UCSD-AML1 (cell line): ENCODE measurements around the gene GALNT9.
A peak's percentile ranks its signal among the peaks of the same experiment; 100 is the strongest.

ENCODE experiments used
- DNase-seq: peaks from one replicate; lab custom pipeline; 2025; ENCODE audit not compliant: unreplicated experiment; lab: John Stamatoyannopoulos, UW

Gene GALNT9

DNA sequence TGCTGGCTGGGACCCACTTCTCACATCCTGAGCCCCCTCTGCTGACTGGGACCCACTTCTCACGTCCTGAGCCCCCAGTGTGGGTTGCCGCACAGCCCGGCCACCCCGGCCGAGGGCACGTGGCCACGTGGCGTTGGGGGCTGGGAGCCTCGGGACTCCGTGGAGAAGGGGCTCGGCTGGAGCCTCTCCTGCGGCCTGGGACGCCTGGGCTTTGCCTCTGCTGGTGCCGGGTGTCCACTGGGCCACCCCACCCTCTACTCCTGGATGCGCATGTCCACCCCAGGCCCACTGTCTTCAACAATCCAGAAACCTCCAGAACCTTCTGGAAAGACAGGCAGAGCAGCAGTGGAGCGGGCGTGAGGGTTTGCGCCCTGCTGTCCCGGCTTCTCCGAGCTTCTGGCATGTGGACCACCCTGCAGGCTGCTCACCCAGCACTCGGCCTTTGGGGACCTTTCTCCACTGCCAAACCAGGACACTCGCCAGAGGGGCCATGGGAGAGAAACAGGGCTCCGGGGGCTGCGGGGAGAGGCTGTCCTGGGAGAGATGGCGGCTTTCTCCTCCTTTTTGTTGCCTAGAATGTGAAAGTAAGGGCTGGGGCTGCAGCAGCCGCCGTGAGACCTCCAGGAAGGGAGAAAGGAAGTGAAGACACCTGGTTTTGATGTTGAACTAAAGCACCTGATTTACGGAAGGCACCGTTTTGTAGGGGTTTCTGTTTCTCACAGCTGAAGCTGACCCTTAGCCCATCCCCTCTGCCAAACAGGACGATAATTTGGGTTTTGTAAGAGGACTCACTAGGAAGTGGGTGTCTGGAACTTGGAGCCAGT lies 155.2 kb downstream of the GALNT9 start:
- DNase-seq, result no peak

DNA sequence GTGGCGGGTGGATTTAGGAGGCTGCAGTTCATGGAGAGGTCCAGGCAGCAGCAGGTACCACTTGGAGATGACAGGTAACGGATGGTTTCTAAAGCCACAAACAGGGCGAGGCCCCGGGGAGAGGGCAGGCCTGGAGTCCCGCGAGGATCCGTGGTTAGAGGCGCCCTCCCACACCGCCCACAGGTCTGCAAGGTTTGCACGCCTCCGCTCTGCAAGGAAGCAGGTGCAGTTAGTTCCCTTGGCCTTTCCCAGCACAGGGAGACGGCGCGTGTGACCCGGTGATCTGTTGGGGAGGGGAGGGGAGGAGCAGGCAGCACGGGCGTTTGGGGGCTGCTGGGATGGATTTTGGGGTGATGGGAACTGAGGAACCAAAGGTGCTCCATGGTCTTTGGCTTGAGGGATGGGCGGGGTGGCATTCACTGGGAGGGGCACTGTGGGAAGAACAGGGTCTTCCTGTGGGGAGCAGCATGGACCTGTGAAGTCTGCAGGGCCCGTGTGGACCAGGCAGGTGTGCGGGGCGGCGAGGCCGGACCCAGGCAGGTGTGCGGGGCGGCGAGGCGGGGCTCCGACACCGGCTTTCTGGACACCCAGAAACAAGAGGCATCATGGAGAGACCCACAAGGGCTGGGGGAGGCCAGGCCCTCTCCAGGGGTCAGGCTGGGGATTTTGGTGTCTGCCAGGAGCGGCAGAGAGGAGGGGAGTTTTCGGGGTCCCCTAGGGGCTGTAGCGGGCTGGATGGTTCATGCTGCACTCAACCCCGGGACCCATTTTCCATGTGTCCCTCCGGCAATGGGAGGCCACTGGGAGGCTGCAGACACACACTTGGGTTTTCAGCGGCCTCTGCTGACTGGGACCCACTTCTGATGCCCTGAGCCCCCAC lies 156.0 kb downstream of the GALNT9 start:
- DNase-seq, result no peak

DNA sequence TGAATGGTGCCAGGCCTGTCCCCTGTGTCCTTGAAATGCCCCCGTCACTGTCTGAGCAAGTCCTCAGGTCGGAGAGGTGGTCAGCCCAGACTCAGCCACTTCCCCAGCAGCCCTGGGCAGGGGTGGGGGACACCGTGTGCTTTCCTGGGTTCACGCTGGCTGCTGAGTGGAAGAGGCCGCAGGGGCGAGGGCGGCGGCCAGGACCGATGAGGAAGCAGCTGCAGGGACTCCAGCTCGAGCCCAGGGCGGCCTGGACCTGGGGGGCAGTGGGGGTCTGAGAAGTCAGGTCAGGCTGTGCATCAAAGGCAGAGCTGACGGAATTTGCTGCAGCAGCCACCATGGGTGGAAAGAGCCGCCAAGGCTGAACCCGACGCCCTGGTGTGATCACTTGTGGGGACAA lies 156.8 kb downstream of the GALNT9 start:
- DNase-seq, result no peak

DNA sequence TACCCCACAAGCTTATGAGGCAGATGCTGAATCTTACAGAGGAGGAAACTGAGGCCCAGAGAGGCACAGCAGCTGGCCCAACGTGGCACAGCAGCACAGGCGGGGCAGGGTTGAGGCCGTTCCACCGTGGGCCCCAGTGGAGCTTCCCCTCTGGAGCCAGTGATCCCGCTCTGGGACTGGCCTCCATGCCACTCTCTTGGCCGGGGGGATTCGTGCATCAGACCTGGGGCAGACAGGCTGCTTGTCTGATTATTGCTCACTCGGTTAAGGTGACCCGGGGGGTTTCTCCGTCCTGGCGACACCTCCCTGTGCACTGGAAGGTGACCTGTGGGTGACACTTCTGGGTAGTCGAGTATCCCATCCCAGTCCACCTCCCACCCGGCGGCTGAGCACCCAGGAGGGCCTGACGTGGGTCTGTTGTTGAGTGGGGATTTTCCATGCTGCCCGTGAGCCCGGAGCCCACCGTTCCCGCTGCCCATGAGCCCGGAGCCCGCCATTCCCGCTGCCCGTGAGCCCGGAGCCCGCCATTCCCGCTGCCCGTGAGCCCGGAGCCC lies 157.3 kb downstream of the GALNT9 start:
- DNase-seq, result no peak

DNA sequence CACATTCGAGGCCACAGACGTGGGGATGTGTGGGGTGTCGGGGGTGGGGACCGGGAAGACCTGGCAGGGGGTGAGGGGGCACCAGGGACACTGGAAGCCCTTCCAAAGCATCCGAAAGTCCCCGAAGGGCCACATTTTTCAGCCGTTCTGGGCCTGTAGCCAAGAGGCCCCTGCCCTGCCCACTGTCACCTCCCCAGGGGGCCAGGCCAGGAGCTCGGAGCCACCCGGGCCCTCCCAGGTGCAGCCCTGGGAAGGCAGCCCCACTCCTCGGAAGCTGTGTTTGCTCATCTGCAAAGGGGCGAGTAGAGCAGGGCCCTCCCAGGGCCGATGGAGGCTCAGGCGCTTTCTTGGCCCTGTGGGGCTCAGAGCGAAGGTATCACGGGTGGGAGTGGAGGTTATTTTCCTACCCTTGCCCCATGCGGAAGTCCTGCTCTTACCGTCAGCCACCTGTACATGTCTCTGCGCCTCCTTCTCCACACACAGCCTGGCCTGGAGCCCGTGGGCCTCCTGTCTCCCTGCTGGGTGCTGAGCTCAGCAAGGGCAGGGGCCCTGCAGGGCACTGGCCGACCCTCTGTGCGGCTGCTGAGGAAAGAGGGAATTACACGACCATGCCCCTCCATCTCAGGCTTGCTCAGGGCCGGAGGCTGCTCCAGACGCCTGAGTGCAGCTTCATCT lies 158.0 kb downstream of the GALNT9 start:
- no peak for DNase-seq

DNA sequence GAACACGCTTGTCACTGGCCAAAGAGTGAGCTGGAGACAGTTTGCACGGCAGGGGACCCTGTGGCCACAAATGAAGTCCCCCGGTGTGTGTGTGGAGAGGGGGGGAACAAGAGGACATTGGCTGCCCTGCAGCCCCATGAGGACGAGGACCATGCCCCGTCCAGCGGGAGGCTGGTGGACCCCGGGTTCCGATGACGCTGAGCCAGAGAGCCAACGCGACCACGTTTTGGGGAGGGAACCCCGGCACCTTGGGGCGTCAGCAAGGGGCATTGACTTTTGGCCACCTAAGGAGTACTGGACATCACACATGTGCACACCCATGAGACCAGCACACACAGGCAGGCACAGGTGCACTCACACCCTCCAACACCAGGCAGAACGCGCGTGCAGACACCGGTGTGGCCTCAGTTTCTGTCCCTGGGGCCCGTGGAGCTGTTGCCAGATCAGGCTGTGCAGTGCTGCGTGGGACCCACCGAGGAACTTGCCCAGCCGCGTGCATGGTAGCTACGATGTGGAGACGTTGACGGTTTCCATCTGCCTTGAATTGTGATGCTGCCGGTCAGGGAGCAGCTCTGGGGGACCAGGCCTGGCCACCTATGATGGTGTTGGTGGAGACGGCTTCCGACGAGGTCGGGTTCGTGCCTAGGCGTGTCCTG lies 158.6 kb downstream of the GALNT9 start:
- DNase-seq, result no peak

DNA sequence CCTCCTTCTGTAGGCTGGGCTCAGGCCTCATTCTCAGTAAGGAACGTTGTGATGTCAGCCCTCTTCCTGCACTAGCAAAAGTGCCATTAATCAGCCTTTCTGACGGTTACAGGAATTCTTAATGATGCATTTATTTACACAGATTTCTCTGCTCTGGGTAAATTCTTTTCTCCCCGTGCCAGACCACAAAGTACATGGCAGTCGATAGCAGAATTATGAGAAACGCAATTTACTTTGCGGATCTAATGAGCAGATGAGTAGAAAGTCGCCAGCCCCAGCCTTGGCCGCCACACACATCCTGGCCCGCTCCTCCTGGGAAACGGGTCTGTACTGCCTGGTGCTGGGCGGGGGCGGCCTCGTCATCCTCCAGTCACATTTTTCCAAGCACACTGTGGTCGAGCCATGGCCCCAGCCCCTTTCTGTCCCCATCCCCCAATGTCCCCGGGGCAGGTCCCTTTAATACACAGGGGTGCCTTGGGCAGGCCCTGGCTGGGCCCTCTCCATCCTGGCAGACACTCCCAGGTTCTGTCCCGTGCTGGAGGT lies 159.2 kb downstream of the GALNT9 start:
- DNase-seq, result no peak

DNA sequence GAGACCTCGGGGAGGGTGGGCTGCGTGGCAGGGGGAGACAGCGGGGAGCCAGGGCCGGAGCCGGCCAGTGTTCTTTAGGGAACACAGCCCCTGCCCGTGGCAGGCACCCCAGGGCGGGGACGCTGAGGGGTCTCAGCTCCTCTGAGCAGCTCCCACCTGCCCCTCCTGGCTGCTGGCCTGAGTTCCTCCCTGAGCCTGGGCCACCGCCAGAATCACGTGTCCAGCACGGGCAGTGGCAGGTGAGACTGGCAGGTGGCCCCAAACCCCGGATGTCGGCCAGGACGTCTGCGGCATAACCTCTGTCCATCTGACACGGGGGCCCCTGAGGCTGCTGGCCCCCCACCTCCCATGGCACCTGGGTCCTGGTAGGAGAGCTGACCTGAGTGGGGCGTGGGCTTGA lies 160.0 kb downstream of the GALNT9 start:
- no peak for DNase-seq

DNA sequence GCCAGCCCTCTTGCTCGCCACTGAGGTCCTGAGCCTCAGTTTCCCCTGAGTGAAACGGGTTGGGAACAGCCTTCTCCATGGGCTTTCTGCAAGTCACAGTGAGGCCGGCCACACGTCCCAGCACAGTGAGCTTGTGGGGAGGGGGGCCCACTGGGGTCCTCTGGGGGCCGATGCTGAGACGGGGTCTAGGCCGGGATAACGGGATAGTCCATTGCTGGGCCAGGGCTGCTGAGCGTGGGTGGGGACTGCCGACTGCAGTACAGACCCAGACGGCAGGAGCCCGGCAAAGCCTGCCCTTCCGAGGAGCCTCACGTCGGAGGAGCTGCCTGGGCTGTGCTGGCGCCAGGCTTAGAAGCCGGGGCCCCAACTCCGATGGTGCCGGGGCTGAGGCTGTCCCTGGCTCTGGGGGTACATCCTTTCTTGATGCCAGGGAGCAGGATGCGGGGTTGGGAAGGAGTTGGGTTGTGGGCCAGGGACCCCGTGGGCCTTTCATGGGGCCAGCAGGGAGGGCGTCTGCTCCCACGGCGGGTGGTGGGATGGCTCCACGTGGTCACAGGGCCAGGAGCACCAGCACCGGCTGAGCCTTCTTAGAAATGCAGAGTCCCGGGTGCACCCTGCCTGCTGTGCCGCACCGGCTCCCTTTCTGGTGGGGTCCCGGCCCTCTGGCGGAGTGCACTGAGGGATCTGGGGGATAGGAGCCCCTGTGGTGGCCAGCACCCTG lies 160.9 kb downstream of the GALNT9 start:
- no peak for DNase-seq

DNA sequence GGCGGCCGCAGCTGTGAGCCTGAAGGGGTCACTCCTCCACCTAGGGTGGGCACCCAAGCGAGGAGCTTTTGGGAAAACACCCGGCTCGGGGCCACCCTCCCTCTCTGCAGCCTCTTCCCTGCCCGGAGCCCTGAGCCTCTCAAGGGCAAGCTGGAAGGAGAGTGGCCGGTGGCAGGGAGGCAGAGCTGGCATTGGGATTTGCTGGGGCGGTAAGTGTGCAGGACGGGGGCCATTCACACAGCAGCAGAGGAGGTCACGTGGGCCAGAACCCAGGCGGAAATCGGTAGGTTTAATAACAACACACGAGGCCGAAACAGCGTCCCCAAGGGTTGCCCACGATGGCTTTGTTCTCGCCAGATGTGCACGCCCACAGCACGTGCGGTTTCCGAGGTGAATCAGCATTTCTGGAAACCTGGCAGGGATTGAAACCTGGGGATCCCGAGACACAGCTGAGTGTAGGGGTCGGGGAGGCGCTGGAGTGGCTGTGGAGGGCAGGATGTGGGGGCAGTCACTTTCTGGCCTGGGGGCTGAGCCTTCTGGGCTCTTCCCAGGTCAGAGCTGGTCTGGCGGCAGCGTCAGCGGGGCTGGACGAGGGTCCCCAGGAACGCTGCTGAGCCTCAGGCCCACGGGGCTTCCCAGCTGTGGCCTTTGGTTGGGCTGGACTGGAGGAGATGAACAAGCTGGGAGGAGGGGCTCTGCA lies 161.6 kb downstream of the GALNT9 start:
- peak; percentile 35 for DNase-seq

DNA sequence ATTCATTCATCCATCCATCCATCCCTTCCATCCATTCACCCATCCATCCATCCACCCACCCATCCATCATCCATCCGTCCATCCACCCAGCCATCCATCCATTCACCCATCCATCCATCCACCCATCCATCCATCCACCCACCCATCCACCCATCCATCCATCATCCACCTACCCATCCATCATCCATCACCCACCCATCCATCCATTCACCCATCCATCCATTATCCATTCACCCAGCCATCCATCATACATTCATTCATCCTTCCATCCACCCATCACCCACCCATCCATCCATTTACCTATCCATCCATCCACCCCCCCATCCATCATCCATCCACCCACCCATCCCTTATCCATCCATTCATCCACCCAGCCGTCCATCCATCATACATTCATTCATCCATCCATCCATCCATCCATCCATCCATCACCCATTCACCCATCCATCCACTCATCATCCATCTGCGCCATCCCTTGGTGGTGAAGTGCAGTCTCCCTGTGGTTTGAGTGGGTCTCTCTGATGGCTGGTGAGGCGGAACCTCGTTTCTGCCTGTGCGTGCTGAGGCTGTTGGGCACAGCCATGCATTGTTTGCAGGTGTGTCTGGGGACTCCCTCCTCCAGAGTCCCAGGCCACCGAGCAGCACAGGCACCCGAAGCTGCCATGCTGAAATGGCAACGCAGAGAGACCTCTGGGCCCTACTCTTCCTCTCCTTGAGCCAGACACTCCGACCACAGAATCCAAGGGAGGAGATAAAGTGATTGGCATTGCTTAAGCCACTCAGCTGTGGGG lies 162.4 kb downstream of the GALNT9 start:
- no peak for DNase-seq

DNA sequence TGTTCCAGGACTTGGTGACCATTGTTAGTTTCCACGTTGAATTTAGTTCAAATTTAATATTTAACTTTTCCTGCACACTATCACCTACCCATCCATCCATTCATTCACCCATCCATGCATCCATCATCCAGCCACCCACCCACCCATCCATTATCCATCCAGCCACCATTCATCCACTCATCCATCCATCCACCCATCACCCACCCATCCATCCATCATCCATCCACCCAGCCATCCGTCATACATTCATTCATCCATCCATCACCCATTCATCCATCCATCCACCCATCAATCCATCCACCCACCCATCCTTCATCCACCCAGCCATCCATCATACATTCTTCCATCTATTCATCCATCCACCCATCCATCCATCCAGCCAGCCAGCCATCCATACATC lies 163.3 kb downstream of the GALNT9 start:
- no peak for DNase-seq

DNA sequence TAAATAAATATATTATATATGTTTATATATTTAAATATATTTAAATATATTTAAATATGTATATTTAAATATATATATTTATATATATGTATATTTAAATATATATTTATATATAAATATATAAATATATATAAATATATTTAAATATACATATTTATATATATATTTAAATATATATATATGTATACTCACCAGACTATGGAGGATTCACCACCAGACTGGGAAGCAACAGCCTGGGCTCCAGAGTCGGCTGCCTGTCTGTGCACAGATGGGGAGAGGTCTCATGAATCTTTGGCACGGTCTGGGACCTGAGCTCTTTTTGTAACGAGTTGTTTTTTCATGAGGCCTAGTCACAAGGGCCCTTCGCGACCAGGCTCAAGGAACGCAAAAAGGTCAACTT lies 163.8 kb downstream of the GALNT9 start:
- DNase-seq, result no peak

DNA sequence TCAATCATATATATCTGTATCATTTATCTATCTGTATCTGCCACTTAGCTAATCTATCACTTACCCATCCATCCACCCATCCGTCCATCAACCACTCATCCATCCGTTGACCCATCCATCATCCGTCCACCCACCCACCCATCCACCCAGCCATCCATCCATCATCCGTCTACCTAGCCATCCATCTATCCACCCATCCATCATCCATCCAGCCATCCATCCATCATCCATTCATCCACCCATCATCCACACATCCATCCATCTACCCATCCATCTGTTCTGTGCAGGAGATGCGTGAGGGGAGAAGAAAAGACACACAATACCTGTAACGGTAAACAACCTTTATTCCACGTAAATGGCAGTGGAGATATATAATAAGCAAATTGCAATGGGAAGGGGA lies 165.0 kb downstream of the GALNT9 start:
- DNase-seq, result no peak

DNA sequence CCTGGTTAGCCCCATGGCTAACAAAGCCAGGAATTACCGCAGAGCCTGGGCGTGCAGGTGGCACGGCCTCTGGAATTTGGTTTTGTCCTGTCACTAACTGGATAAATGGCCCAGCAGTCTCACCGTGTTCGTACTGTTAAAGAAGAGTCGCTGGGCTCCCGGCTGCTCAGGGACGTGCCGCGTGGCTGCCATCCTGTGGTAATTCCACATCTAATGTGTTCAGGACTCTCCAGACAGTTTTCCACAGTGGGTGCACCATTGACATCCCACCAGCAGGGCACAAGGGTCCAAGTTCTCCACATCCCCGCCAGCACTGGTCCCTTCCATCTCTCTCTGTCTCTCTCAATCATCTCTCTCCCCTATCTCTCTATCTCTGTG lies 165.5 kb downstream of the GALNT9 start:
- DNase-seq, result no peak

DNA sequence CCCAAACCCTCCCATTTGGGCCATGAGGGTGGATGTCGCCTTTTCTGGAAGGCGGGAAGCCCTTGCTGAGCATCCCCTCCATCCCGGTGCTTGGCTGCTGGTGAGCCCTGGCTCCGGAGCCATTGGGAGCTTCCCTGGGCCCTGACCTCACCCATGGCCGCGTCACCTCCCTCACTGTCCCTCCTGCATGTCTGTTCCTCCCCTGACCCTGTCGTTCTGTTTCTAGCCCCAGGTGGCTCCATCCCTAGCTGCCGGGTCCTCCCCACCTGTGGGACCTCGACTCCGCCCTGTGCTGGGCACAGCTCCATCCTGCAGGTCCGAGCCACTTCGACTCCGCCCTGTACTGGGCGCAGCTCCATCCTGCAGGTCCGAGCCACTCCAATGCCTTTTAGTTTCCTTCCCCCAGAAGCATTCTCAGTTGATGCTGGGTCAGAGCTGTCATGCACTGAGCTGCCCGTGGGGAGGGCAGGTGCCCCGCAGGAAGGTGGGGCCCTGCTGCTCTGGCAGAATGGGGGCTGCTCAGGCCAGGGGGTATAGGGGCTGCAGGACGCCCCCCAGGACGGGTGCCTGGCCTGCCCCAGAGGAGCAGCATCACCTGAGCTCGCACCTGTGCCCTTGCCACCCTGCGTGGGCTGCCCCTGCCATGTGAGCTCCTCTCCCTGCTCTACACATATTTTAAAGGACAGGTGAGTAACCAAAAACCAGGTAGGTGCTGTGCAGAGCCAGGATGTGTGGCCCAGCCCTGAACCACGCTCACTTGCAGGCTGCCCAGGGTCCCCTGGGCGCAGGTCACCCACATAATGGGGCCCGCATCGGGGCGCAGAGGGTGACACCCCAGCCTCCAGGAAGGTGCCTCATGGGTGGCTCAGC lies 166.1 kb downstream of the GALNT9 start:
- no peak for DNase-seq

DNA sequence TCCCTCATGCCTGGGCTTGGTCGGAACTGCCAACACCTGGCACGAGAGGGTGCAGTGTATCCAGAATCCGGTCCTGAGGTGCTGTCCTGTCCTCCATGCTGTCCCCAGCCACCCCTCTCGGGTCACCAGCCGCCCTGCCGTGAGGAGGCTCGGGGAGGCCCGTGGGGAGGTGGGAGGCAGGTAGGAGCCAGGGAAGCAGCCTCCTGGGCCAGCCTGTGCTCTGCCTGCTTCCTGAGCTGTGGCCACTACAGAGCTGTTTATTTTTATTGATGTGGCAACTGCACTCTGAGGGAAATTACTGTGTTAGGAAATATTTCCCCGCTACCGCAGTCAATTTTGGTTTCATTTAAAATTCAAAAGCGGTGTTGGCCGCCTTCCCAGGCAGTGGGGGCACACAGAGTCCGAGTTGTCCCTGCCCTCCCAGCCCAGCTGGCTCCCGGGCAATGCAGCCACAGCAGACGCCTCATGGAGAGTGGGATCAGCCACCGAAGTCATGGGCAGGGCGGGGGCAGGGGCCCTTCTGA lies 166.8 kb downstream of the GALNT9 start:
- no peak for DNase-seq
